MM.1S (cell line): Measurements from ENCODE around the gene TRPC1.

ENCODE experiments used
- EZH2phosphoT487 ChIP-seq: fragments of 300-600 bp; sonication (generic); IDR thresholded peaks from 2 replicates; pipeline ENCODE4 v1.6.1; 2018; ENCODE audit warnings: antibody characterized with exemption, low read length
- TF ChIP-seq, protein P1 (sequence below): fragments of 300-600 bp; sonication (generic); IDR thresholded peaks from 2 replicates; pipeline ENCODE4 v1.5.1; 2016; ENCODE audit warnings: antibody characterized with exemption, low read length, mixed read lengths

DNA sequence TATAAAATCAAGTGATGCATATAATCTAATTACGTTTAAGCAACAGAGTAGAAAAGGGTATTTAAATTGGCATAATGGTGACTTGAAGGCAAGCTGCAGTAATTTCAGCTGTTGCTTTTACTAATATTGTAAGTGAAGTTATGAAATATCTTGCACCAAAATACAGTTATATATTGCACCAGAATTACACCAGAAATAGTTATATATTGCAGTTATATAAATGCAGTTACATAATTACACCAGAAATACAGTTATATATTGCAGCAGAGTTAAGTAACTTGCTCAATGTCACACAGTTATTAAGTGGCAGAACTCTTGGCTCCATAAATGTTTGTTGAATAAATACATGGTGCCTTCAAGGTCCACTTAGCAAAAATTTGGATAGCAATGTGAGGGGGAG is 113.7 kb downstream of the TRPC1 start:
- TF ChIP-seq EZH2phosphoT487: no peak
- TF ChIP-seq, protein P1, sequence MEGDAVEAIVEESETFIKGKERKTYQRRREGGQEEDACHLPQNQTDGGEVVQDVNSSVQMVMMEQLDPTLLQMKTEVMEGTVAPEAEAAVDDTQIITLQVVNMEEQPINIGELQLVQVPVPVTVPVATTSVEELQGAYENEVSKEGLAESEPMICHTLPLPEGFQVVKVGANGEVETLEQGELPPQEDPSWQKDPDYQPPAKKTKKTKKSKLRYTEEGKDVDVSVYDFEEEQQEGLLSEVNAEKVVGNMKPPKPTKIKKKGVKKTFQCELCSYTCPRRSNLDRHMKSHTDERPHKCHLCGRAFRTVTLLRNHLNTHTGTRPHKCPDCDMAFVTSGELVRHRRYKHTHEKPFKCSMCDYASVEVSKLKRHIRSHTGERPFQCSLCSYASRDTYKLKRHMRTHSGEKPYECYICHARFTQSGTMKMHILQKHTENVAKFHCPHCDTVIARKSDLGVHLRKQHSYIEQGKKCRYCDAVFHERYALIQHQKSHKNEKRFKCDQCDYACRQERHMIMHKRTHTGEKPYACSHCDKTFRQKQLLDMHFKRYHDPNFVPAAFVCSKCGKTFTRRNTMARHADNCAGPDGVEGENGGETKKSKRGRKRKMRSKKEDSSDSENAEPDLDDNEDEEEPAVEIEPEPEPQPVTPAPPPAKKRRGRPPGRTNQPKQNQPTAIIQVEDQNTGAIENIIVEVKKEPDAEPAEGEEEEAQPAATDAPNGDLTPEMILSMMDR: no peak
